HG03558 (cell line): Measurements from ENCODE around the gene SH3RF3.

Experiments used
- ATAC-seq: cut with Tn5 transposase; IDR thresholded peaks from one replicate; pipeline ENCODE4 v1.9.1; 2021; ENCODE audit warnings: moderate number of reproducible peaks; ENCODE audit not compliant: unreplicated experiment; ENCODE audit errors: extremely low read depth

The SH3RF3 gene

GRCh38 chr2:109128616-109129355 is at the start of gene SH3RF3:
SH3RF3 (plus strand) TSS chr2:109129205.
- ATAC-seq: no peak

DNA sequence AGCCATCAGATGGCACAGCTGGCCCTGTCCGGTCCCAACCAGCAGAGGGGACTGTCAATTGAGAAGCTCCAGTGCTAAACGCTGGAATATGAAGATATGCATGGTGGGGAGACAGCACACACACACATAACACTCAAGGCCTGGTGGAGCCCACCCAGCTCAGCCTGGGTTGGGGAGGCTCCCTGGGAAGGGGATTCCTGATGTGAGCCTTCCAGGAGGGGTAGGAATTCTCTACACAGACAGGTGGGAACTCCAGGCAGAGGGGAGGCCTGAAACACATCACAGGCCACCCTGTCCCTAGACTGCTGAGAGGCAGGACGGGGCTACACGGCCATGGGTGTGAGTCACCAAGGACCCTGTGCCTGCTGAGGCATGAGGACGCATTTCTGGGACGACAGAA is 49.4 kb upstream of the SH3RF3 start:
- ATAC-seq: no peak

- no peak for ATAC-seq
Observed at GRCh38 chr2:109080109-109080508, 48.9 kb upstream of the SH3RF3 start.

DNA sequence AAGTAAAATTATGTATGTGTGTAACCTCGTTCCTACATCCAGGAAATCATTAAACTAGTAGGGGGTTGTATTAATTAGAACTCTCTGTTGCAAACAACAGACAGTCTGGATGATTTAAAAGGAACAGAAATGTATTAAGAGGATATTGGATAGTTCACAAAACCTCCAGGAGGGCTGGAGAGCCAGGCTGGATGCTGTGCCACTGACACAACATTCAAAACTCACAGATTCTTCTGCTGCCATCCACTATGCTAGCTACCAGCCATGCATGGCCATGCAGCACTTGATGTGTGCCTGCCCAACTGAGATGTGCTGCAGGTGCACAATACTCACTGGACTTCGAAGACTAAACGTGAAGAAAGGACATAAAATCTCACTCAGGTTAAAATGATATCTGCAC is 48.2 kb upstream of the SH3RF3 start:
- no peak for ATAC-seq

GRCh38 chr2:109081374-109081773 is 47.6 kb upstream of the SH3RF3 start:
- no peak for ATAC-seq

DNA sequence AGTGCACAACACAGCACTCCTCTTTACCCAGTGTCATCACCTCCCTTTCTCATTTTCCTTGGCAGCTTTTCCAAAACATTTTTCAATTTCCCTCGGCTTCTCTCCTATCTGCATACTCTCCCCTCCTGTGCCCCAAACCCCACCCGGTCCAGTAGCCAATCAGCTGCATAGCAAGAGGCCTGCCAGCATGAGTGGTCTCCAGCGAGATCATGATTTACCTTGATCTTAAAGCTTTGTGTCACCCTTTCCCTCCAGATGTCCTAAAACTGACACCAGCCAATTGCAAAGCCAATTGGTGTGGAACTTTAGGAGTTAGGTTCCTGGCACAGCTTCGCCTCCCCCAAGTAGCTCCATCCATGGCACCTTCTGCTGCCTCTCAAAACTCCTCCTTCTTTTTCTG is 45.2 kb upstream of the SH3RF3 start:
- ATAC-seq: no peak

DNA sequence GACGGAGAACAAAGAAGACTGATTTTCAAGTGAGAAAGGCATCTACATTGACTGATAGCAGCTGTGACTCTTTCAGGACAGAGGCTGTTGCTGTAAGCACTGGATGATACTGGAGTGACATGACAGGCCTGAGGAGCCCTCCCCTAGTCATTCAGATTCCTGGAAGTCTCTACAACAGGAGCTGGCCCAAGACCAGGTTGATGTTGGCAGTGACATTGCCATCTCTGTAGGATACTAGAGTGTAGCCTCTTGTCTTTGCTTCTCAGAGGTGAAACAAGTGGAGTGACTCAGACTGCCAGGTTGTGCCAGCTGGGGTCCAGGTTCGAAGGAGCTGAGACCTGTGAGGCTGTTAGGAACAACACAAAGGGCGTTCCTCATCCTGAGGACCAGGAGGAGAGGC is 44.7 kb upstream of the SH3RF3 start:
- no peak for ATAC-seq

- ATAC-seq: no peak
Observed at GRCh38 chr2:109085912-109086742, 42.9 kb upstream of the SH3RF3 start.

DNA sequence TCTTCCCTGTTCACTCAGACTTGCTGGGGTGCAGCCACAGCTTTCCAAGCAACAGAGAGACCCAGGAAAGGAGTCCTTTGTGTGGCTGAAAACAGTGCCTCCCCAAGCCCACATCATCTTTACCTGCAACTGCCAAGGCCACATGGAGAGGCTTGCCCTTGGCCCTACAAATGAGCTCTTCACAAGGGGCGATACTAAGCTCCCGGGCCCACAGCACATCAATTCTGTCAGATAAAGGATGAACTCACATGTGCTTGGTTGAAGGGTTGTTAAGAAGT is 42.3 kb upstream of the SH3RF3 start:
- no peak for ATAC-seq

- no peak for ATAC-seq
Observed at GRCh38 chr2:109087055-109087663, 41.8 kb upstream of the SH3RF3 start.

GRCh38 chr2:109089602-109090300 is 39.3 kb upstream of the SH3RF3 start:
- ATAC-seq: no peak

DNA sequence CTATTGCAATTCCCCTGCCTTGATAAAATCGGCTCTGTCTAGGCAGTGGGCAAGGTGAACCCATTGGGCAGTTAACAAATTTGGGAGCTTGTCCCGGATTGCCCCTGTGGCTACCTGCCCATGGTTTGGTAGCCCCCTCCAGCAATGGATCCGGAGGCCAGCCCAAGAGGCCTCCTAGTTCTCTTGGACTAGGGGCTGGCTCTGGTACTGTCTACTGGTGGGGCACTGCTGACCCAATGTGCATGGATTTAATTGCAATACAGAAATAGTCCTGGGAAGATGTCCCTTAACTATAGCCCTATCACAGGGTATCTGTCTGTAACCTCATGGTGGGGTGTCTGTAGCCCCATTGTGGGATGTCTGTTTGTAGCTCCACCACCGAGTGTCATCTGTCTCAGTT is 37.5 kb upstream of the SH3RF3 start:
- ATAC-seq: no peak

GRCh38 chr2:109094144-109094543 is 34.9 kb upstream of the SH3RF3 start:
- no peak for ATAC-seq

- no peak for ATAC-seq
Observed at GRCh38 chr2:109098251-109098920, 30.6 kb upstream of the SH3RF3 start.

GRCh38 chr2:109098921-109099273 is 30.1 kb upstream of the SH3RF3 start:
- no peak for ATAC-seq

GRCh38 chr2:109102588-109103233 is 26.3 kb upstream of the SH3RF3 start:
- ATAC-seq: no peak

GRCh38 chr2:109105113-109105512 is 23.9 kb upstream of the SH3RF3 start:
- ATAC-seq: no peak

GRCh38 chr2:109108740-109109139 is 20.3 kb upstream of the SH3RF3 start:
- no peak for ATAC-seq

GRCh38 chr2:109109342-109109741 is 19.7 kb upstream of the SH3RF3 start:
- no peak for ATAC-seq

- no peak for ATAC-seq
Observed at GRCh38 chr2:109110170-109110569, 18.8 kb upstream of the SH3RF3 start.
